PC-3 (cell line): ENCODE data around the gene CASP1.

Source experiments
- EZH2phosphoT487 ChIP-seq: fragments of 300-600 bp; sonication (generic); IDR thresholded peaks from 2 replicates; pipeline ENCODE4 v1.6.1; 2018; ENCODE audit warnings: mild to moderate bottlenecking, antibody characterized with exemption, low read length, borderline replicate concordance
- TF ChIP-seq, protein P1 (sequence below): fragments of 300-600 bp; sonication (generic); conservative IDR thresholded peaks from 2 replicates; pipeline ENCODE4 v1.5.1; 2017; ENCODE audit warnings: antibody characterized with exemption, low read depth, mild to moderate bottlenecking, low read length

DNA sequence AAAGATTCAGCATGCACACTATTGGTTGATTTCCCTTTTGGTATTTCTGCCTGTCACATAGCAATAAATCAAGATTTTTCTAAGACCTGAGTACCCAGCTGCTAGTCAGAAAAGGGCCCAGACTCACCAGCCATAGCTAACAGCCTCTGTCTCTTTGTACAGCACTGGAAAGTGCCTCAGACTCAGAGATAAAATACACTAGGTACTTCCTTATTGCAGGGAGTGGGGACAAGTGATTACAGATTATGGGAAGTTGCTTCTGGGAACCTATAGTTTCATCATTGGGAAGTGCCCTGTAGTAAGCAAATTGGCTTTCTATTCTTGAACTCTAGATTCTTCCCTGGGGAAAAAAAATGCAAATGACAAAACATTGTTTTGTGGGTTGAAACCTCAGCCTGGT lies 11.9 kb downstream of the CASP1 start, which contains the start of gene CASP5:
- TF ChIP-seq, protein P1, sequence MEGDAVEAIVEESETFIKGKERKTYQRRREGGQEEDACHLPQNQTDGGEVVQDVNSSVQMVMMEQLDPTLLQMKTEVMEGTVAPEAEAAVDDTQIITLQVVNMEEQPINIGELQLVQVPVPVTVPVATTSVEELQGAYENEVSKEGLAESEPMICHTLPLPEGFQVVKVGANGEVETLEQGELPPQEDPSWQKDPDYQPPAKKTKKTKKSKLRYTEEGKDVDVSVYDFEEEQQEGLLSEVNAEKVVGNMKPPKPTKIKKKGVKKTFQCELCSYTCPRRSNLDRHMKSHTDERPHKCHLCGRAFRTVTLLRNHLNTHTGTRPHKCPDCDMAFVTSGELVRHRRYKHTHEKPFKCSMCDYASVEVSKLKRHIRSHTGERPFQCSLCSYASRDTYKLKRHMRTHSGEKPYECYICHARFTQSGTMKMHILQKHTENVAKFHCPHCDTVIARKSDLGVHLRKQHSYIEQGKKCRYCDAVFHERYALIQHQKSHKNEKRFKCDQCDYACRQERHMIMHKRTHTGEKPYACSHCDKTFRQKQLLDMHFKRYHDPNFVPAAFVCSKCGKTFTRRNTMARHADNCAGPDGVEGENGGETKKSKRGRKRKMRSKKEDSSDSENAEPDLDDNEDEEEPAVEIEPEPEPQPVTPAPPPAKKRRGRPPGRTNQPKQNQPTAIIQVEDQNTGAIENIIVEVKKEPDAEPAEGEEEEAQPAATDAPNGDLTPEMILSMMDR = no peak
- TF ChIP-seq EZH2phosphoT487 = no peak
